DOHH2 (cell line): ENCODE data around the gene PALS2.

Experiments
- H3F3A ChIP-seq: fragments of 200-600 bp; sonication (generic), shearing (Covaris generic); 2 replicates; pipeline ENCODE4 v1.6.0; 2016; ENCODE audit warnings: antibody characterized with exemption, mild to moderate bottlenecking; ENCODE audit not compliant: control insufficient read depth, insufficient read depth
- H3K27ac ChIP-seq: fragments of 200-600 bp; sonication (generic); 2 replicates; pipeline ENCODE4 v1.5.1; 2014; ENCODE audit warnings: low read depth, mild to moderate bottlenecking, low read length, moderate library complexity
- H3K27me3 ChIP-seq: fragments of 200-600 bp; sonication (generic); 2 replicates; pipeline ENCODE4 v1.6.1; 2014; ENCODE audit warnings: mild to moderate bottlenecking, low read length, mixed read lengths; ENCODE audit not compliant: control insufficient read depth
- H3K36me3 ChIP-seq: fragments of 200-600 bp; sonication (generic); 2 replicates; pipeline ENCODE4 v1.6.1; 2014; ENCODE audit warnings: mild to moderate bottlenecking, low read length, moderate library complexity, mixed read lengths; ENCODE audit not compliant: control insufficient read depth
- H3K4me1 ChIP-seq: fragments of 200-600 bp; sonication (generic); 2 replicates; pipeline ENCODE4 v1.6.1; 2014; ENCODE audit warnings: mild to moderate bottlenecking, low read length, mixed read lengths; ENCODE audit not compliant: control insufficient read depth
- H3K4me2 ChIP-seq: fragments of 200-600 bp; sonication (generic); 2 replicates; pipeline ENCODE4 v1.6.0; 2014; ENCODE audit warnings: mild to moderate bottlenecking, low read length, moderate library complexity
- H3K4me3 ChIP-seq: fragments of 200-600 bp; sonication (generic); 2 replicates; pipeline ENCODE4 v1.5.1; 2014; ENCODE audit warnings: mild to moderate bottlenecking, low read length, mixed read lengths
- H3K79me2 ChIP-seq: fragments of 200-600 bp; sonication (generic); 2 replicates; pipeline ENCODE4 v1.6.1; 2014; ENCODE audit warnings: mild to moderate bottlenecking, low read length, mixed read lengths; ENCODE audit not compliant: control insufficient read depth
- H3K9me2 ChIP-seq: fragments of 200-600 bp; sonication (generic); replicated peaks from 2 replicates; pipeline ENCODE4 v1.6.1; 2014; ENCODE audit warnings: mild to moderate bottlenecking, low read length, mixed read lengths; ENCODE audit not compliant: control insufficient read depth
- H3K9me3 ChIP-seq: fragments of 200-600 bp; sonication (generic); 2 replicates; pipeline ENCODE4 v1.6.1; 2014; ENCODE audit warnings: antibody characterized with exemption, low read length, mixed read lengths; ENCODE audit not compliant: control insufficient read depth, insufficient read depth
- H4K20me1 ChIP-seq: fragments of 200-600 bp; sonication (generic); 2 replicates; pipeline ENCODE4 v1.6.0; 2014; ENCODE audit warnings: low read depth, mild to moderate bottlenecking, antibody characterized with exemption, low read length, moderate library complexity; ENCODE audit not compliant: control insufficient read depth, insufficient read depth
- EZH2phosphoT487 ChIP-seq: fragments of 200-600 bp; sonication (generic); IDR thresholded peaks from 2 replicates; pipeline ENCODE4 v1.6.1; 2017; ENCODE audit warnings: borderline replicate concordance, mild to moderate bottlenecking, antibody characterized with exemption, low read length, moderate library complexity, mixed read lengths
- TF ChIP-seq, protein P1 (sequence below): fragments of 200-600 bp; sonication (generic); IDR thresholded peaks from one replicate; pipeline ENCODE4 v1.5.1; 2014; ENCODE audit warnings: antibody characterized with exemption, mild to moderate bottlenecking, low read depth, low read length; ENCODE audit not compliant: poor library complexity, severe bottlenecking

The PALS2 gene

DNA sequence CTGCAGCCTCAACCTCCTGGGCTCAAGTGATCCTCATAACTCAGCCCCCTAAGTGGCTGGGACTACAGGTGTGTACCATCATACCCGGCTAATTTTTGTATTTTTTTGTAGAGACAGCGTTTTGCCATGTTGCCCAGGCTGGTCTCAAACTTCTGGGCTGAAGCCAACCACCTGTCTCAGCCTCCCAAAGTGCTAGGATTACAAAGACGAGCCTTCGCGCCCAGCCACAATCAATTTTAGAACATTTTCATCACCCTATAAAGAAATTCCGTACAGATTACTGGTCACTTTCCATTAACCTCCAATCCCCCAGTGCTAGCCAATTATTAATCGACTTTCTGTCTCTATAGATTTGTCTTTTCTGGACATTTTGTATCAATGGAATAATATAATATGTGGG lies 32.3 kb upstream of the PALS2 start:
- Histone ChIP-seq H4K20me1 (no peaks in the 10 kb centered on the region), H3K79me2 (no peaks in the 10 kb centered on the region), H3K27me3 (peaks cover 3% of the 10 kb centered on the region; the same call in 1 of the 2 replicates), H3K36me3 (no peaks in the 10 kb centered on the region), H3K4me2 (no peak overlapping the region), H3K27ac (no peak overlapping the region), H3K9me3 (no peaks in the 10 kb centered on the region), H3K9me2 (no peaks in the 10 kb centered on the region), H3F3A (no peaks in the 10 kb centered on the region), H3K4me3 (no peak overlapping the region), H3K4me1 (no peaks in the 10 kb centered on the region)
- TF ChIP-seq, protein P1, sequence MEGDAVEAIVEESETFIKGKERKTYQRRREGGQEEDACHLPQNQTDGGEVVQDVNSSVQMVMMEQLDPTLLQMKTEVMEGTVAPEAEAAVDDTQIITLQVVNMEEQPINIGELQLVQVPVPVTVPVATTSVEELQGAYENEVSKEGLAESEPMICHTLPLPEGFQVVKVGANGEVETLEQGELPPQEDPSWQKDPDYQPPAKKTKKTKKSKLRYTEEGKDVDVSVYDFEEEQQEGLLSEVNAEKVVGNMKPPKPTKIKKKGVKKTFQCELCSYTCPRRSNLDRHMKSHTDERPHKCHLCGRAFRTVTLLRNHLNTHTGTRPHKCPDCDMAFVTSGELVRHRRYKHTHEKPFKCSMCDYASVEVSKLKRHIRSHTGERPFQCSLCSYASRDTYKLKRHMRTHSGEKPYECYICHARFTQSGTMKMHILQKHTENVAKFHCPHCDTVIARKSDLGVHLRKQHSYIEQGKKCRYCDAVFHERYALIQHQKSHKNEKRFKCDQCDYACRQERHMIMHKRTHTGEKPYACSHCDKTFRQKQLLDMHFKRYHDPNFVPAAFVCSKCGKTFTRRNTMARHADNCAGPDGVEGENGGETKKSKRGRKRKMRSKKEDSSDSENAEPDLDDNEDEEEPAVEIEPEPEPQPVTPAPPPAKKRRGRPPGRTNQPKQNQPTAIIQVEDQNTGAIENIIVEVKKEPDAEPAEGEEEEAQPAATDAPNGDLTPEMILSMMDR, result no peak
- TF ChIP-seq EZH2phosphoT487, result no peak

DNA sequence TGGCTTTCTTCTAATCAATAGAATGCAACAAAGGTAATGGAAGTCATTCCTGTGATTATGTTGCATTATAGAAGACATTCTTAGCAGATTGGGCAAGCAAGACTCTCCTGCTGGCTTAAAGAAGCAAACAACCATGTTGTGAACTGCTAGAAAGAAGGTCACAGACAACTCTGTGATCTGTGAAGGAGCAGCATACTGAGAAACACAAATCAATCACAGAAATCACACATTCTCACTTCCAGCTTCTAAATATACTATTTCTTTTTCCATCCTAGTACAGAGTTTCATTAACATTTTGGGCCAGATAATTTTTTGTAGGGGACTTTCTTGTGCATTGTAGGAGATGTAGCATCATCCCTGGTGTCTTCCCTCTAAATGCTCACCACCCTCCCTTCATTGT lies 28.0 kb upstream of the PALS2 start:
- H3F3A ChIP-seq, result no peaks in the 10 kb centered on the region

DNA sequence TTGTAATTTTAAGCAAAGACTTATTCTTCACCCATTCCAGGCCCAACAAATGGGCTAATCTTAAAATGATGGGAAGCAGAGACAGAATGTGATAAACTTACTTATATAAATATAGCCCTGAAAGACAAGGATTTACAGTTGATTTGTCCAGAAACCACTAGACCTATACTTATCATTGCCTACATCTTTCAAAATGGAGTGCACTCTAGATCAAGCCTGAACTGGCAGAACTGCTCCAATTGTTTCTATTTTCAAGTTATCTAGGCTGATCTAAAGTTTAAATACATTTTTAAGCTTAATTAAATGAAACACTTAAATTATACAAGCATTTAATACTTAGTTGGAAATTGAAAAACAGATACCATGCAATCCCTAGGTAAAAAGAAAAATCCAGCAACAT lies 24.9 kb upstream of the PALS2 start:
- no peaks in the 10 kb centered on the region for H3K36me3 ChIP-seq
- H3K79me2 ChIP-seq, result no peaks in the 10 kb centered on the region
- H3K4me1 ChIP-seq, result no peaks in the 10 kb centered on the region
- no peak for TF ChIP-seq EZH2phosphoT487
- TF ChIP-seq, protein P1, result no peak
- no peaks in the 10 kb centered on the region for H4K20me1 ChIP-seq
- no peak overlapping the region for H3K4me3 ChIP-seq
- H3K27me3 ChIP-seq, result peaks cover 17% of the 10 kb centered on the region
- H3K9me2 ChIP-seq, result no peaks in the 10 kb centered on the region
- H3F3A ChIP-seq, result no peaks in the 10 kb centered on the region
- no peak overlapping the region for H3K27ac ChIP-seq
- no peaks in the 10 kb centered on the region for H3K9me3 ChIP-seq
- no peak overlapping the region for H3K4me2 ChIP-seq

More for the DNA sequence above, 28.0 kb upstream of the PALS2 start:
- Histone ChIP-seq H3K27me3 (peaks cover 10% of the 10 kb centered on the region), H3K4me2 (no peak overlapping the region), H3K36me3 (no peaks in the 10 kb centered on the region), H3K79me2 (no peaks in the 10 kb centered on the region), H3K4me3 (no peak overlapping the region), H4K20me1 (no peaks in the 10 kb centered on the region), H3K4me1 (no peaks in the 10 kb centered on the region), H3K27ac (no peak overlapping the region), H3K9me2 (no peaks in the 10 kb centered on the region), H3K9me3 (no peaks in the 10 kb centered on the region)
- no peak for TF ChIP-seq EZH2phosphoT487
- TF ChIP-seq, protein P1, result no peak

DNA sequence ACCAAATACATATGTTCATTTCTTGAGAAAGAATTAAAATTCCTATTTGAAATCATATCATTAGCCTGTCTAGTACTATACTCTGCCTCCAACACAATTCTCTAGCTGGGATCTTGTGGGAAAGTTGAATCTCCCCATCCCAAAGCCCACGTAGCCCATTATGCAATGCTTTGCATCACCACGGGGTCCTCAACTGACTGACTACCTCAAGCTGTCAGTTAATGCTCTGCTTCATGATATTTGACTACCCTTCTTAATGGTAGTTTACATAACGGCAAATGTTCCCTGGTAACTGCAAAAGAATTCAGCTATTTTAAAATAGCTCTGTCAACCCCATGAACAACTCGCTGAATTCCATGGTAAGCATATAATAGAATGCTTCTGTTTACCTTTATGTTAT lies 23.3 kb upstream of the PALS2 start:
- Histone ChIP-seq H3K9me3 (no peaks in the 10 kb centered on the region), H3F3A (no peaks in the 10 kb centered on the region), H3K4me2 (no peak overlapping the region), H3K4me1 (no peaks in the 10 kb centered on the region), H4K20me1 (no peaks in the 10 kb centered on the region), H3K79me2 (no peaks in the 10 kb centered on the region), H3K27me3 (peaks cover 25% of the 10 kb centered on the region), H3K4me3 (no peak overlapping the region), H3K36me3 (no peaks in the 10 kb centered on the region), H3K27ac (no peak overlapping the region), H3K9me2 (no peaks in the 10 kb centered on the region)
- no peak for TF ChIP-seq EZH2phosphoT487
- TF ChIP-seq, protein P1, result no peak
